ENCODE results near the gene FBXL7.

Gene FBXL7

DNA sequence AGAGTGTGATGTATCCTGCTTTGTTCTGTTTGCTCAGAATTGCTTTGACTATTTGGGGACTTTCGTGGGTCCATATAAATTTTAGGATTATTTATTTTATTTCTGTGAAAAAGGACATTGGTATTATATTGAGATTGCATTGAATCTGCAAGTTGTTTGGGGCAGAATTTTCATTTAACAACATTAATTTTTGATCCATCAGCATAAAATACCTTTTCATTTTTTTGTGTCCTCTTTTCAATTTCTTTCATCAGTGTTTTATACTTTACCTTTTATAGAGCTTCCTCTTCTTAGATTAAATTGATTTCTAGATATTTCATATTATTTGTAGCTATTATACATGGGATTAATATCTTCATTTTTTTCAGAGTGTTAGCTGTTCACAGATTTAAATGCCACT is 40.8 kb upstream of the FBXL7 start:
- TF ChIP-seq RAD21 (IDR thresholded peaks at IDR 0.05; ENCODE audit: low read depth) (no peak), CEBPB (IDR thresholded peaks at IDR 0.05) (no peak), YY1 (IDR thresholded peaks at IDR 0.05; ENCODE audit: low read depth) (no peak), EP300 (IDR thresholded peaks at IDR 0.05; ENCODE audit: borderline replicate concordance) (no peak), TCF12 (IDR thresholded peaks at IDR 0.05; ENCODE audit: low read depth) (no peak), TEAD4 (IDR thresholded peaks at IDR 0.05) (no peak), NFIC (IDR thresholded peaks at IDR 0.05) (no peak), ZBTB7A (IDR thresholded peaks at IDR 0.05; ENCODE audit: low read depth) (no peak), TAF1 (IDR thresholded peaks at IDR 0.05; ENCODE audit: low read depth) (no peak), EGR1 (IDR thresholded peaks at IDR 0.05) (no peak), FOXM1 (IDR thresholded peaks at IDR 0.05; ENCODE audit: borderline replicate concordance, low read depth) (no peak), CREB1 (IDR thresholded peaks at IDR 0.05; ENCODE audit: low read depth) (no peak)
- TF ChIP-seq, protein P1, sequence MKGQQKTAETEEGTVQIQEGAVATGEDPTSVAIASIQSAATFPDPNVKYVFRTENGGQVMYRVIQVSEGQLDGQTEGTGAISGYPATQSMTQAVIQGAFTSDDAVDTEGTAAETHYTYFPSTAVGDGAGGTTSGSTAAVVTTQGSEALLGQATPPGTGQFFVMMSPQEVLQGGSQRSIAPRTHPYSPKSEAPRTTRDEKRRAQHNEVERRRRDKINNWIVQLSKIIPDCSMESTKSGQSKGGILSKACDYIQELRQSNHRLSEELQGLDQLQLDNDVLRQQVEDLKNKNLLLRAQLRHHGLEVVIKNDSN (IDR thresholded peaks at IDR 0.05): no peak
- TF ChIP-seq, protein P2, sequence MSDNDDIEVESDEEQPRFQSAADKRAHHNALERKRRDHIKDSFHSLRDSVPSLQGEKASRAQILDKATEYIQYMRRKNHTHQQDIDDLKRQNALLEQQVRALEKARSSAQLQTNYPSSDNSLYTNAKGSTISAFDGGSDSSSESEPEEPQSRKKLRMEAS (IDR thresholded peaks at IDR 0.05): no peak
- TF ChIP-seq, protein P3, sequence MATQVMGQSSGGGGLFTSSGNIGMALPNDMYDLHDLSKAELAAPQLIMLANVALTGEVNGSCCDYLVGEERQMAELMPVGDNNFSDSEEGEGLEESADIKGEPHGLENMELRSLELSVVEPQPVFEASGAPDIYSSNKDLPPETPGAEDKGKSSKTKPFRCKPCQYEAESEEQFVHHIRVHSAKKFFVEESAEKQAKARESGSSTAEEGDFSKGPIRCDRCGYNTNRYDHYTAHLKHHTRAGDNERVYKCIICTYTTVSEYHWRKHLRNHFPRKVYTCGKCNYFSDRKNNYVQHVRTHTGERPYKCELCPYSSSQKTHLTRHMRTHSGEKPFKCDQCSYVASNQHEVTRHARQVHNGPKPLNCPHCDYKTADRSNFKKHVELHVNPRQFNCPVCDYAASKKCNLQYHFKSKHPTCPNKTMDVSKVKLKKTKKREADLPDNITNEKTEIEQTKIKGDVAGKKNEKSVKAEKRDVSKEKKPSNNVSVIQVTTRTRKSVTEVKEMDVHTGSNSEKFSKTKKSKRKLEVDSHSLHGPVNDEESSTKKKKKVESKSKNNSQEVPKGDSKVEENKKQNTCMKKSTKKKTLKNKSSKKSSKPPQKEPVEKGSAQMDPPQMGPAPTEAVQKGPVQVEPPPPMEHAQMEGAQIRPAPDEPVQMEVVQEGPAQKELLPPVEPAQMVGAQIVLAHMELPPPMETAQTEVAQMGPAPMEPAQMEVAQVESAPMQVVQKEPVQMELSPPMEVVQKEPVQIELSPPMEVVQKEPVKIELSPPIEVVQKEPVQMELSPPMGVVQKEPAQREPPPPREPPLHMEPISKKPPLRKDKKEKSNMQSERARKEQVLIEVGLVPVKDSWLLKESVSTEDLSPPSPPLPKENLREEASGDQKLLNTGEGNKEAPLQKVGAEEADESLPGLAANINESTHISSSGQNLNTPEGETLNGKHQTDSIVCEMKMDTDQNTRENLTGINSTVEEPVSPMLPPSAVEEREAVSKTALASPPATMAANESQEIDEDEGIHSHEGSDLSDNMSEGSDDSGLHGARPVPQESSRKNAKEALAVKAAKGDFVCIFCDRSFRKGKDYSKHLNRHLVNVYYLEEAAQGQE (IDR thresholded peaks at IDR 0.05; ENCODE audit: low read depth): no peak

DNA sequence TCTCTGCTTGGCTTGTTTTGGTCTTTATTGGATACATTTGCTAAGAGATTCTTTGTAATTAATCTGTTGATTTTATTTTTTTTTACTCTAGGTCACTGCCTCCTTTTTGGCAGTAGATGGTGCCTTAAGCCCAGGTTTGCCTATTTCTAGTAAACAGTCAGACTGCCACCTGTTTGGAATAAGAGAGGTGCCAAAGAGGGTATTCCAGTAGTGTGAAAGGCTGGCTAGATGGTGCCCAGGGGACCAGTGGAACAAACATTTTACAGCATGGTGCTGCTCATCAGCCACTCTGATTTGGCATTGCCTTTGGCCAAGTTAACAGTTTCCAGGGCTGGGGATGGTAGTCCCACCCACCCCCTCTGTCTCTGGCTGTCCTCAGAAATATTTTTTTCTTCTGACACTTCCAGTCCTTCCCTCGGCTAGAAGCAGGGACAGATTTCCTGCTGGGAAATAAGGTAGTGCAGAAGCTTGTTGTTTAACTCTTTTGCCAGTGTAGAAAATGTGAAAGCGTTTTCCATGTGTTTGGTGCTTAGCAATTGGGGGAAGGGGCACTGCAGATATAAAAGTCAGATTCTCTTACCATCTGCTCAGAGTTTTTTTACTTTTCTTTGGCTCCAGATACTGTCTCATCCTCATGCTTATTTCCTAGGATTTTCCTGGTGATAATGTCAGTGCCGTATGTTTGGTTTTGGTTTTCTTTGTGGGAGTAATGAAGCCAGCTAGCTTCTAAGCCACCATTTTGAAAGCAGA is 36.6 kb upstream of the FBXL7 start:
- no peak for TF ChIP-seq TAF1 (IDR thresholded peaks at IDR 0.05; ENCODE audit: low read depth)
- no peak for TF ChIP-seq CEBPB (IDR thresholded peaks at IDR 0.05)
- TF ChIP-seq EP300 (IDR thresholded peaks at IDR 0.05; ENCODE audit: borderline replicate concordance): no peak
- no peak for TF ChIP-seq TEAD4 (IDR thresholded peaks at IDR 0.05)
- no peak for TF ChIP-seq NFIC (IDR thresholded peaks at IDR 0.05)

DNA sequence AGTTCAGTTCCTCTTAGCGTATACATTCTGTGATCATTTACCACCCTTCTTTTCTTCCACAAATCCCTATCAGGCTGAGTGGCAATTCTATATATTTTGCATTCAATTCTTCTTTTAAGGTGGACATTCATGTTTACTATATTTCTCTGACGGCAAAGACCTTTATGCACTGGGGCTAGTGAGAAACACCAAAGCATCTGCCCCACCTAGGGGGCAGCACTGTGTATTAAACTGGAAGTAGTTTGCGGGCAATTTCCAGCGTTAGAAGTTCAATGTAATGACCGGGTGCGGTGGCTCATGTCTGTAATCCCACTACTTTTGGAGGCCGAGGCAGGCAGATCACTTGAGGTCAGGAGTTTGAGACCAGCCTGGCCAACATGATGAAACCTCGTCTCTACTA is 27.9 kb upstream of the FBXL7 start:
- TF ChIP-seq CREB1 (IDR thresholded peaks at IDR 0.05; ENCODE audit: low read depth): no peak
- no peak for TF ChIP-seq NFIC (IDR thresholded peaks at IDR 0.05)
- TF ChIP-seq RAD21 (IDR thresholded peaks at IDR 0.05; ENCODE audit: low read depth): no peak
- TF ChIP-seq EGR1 (IDR thresholded peaks at IDR 0.05): no peak
- no peak for TF ChIP-seq TCF12 (IDR thresholded peaks at IDR 0.05; ENCODE audit: low read depth)
- TF ChIP-seq, protein P1 (IDR thresholded peaks at IDR 0.05): no peak
- TF ChIP-seq ZBTB7A (IDR thresholded peaks at IDR 0.05; ENCODE audit: low read depth): no peak
- TF ChIP-seq TAF1 (IDR thresholded peaks at IDR 0.05; ENCODE audit: low read depth): no peak
- TF ChIP-seq TEAD4 (IDR thresholded peaks at IDR 0.05): no peak
- no peak for TF ChIP-seq CEBPB (IDR thresholded peaks at IDR 0.05)
- TF ChIP-seq YY1 (IDR thresholded peaks at IDR 0.05; ENCODE audit: low read depth): no peak

DNA sequence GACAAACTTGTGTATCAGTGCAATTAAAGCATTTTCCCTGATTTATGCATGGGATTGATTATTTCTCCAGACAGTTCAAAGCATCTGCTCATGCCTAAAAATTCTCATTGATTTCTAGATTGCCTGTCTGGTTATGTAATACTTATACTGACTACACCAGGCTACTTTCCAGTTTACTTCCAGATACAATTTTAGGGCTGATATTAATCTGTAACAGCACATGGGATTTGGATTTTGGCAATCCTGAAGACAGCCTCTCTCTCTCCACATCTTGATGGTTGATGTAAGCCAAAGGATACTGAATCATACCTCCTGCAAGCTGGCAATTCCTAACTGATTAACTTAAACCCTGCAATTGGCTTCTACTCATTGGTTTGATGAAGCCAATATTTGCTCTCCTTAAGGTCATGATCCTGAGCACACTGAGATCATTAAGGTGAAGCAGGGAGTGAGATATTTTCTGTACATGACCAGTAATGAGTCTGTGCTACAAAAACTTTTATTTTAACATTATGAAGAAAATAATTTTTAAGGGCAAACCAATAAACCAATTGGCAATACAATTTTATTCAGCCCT is 25.7 kb upstream of the FBXL7 start:
- no peak for TF ChIP-seq FOXM1 (IDR thresholded peaks at IDR 0.05; ENCODE audit: borderline replicate concordance, low read depth)
- no peak for TF ChIP-seq NFIC (IDR thresholded peaks at IDR 0.05)

DNA sequence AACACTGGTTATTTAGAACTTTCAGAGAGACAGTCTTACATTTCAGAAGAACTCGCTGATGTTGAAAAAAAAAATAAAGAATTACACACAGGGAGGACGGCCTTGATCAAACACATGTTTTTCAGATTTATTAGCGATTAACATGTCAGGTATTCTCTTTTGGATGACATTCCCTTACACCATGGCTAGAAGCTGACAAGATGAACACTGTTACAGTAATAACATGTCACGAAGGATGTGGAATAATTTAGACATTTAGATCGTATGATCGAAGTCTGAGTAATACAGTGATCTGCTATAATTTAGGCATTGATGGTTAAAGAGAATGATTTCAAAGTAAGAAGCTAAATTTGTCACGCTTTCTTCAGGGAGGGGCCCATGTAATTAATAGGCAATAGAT is 24.6 kb upstream of the FBXL7 start:
- no peak for TF ChIP-seq FOXM1 (IDR thresholded peaks at IDR 0.05; ENCODE audit: borderline replicate concordance, low read depth)

DNA sequence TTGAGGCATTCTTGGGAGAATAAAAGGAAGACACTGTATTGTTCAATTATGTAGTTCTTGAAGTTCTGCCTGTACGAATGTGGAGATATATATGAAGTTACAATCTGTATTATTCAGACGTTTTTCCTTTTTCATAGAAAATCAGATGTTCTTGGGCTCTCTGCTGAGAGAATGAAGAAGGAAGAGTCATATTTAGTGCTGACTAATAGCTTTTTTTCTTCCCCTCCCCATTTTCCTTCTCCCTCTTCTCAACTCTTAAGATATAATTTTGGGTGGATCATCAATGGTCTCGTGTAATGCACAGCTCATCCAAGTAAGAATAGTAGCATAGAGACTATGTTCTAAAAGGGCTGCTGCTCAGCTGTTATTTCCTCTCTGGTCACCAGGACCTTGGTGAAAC is 23.0 kb upstream of the FBXL7 start:
- TF ChIP-seq EP300 (IDR thresholded peaks at IDR 0.05; ENCODE audit: borderline replicate concordance): no peak

DNA sequence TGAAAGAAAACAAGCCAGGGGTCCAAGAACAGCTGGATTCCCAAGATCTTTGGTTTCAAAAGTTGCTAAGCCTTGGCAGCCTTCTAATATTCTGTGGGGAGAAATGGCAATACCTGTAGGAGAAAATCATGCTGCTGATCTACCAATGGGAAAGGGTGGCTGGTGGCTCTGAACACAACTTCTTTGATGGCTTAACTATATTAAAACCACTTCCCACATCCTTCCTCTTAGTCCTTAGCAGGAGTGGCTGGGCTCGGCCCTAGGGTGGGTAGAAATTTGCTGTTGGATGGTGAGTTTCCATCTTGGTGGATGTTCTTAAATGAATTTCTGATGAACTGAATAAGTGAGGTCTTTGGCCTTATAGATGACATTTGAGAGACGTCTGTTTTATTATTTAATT is 19.5 kb upstream of the FBXL7 start:
- no peak for TF ChIP-seq TEAD4 (IDR thresholded peaks at IDR 0.05)
- no peak for TF ChIP-seq FOXM1 (IDR thresholded peaks at IDR 0.05; ENCODE audit: borderline replicate concordance, low read depth)
- TF ChIP-seq CEBPB (IDR thresholded peaks at IDR 0.05): no peak
- no peak for TF ChIP-seq CREB1 (IDR thresholded peaks at IDR 0.05; ENCODE audit: low read depth)
- no peak for TF ChIP-seq ZBTB7A (IDR thresholded peaks at IDR 0.05; ENCODE audit: low read depth)
- TF ChIP-seq, protein P3 (IDR thresholded peaks at IDR 0.05; ENCODE audit: low read depth): no peak
- TF ChIP-seq, protein P2 (IDR thresholded peaks at IDR 0.05): no peak
- no peak for TF ChIP-seq TCF12 (IDR thresholded peaks at IDR 0.05; ENCODE audit: low read depth)

All from Ishikawa (cell line).